Measurements from ENCODE around the gene CLPX.

DNA sequence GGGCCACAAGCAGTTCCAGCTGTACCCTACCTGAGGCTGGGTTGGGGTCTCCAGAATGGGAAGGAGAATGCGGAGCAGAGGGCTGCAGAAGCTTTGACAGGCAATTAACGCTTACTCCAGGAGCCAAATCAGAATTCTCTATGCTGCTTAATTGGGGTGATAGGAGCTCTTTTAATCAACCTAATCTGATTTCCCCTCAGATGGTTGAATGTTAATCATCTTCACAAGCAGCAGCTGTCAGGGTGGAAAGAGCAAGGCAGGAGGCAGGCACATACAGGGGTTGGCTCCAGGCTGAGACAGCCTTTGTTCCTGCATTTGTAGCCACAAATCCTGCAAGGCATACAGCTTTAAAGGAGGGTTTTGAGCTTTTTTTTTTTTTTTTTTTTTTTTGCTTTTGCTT lies 23.5 kb upstream of the CLPX start:
- TF ChIP-seq, protein P1, sequence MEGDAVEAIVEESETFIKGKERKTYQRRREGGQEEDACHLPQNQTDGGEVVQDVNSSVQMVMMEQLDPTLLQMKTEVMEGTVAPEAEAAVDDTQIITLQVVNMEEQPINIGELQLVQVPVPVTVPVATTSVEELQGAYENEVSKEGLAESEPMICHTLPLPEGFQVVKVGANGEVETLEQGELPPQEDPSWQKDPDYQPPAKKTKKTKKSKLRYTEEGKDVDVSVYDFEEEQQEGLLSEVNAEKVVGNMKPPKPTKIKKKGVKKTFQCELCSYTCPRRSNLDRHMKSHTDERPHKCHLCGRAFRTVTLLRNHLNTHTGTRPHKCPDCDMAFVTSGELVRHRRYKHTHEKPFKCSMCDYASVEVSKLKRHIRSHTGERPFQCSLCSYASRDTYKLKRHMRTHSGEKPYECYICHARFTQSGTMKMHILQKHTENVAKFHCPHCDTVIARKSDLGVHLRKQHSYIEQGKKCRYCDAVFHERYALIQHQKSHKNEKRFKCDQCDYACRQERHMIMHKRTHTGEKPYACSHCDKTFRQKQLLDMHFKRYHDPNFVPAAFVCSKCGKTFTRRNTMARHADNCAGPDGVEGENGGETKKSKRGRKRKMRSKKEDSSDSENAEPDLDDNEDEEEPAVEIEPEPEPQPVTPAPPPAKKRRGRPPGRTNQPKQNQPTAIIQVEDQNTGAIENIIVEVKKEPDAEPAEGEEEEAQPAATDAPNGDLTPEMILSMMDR (IDR thresholded peaks at IDR 0.05): no peak
- TF ChIP-seq POLR2A (IDR thresholded peaks at IDR 0.05): no peak
